Neuron (in vitro differentiated cells): ENCODE data around the gene TPBGL.

Source experiments
- H2AFZ ChIP-seq: one replicate; pipeline ENCODE4 v1.6.1; 2013; ENCODE audit warnings: low read depth, mild to moderate bottlenecking, inconsistent platforms, low read length, moderate library complexity
- H3K27me3 ChIP-seq: one replicate; pipeline ENCODE4 v1.6.1; 2013; ENCODE audit warnings: low read length; ENCODE audit not compliant: insufficient read depth
- H3K36me3 ChIP-seq: one replicate; pipeline ENCODE4 v1.6.1; 2013; ENCODE audit warnings: low read length; ENCODE audit not compliant: insufficient read depth
- H3K4me1 ChIP-seq: one replicate; pipeline ENCODE4 v1.6.1; 2013; ENCODE audit warnings: low read length; ENCODE audit not compliant: insufficient read depth
- H3K4me3 ChIP-seq: 2 replicates; pipeline ENCODE4 v1.5.1; 2013; ENCODE audit warnings: mild to moderate bottlenecking, low read length, moderate library complexity
- H3K9me3 ChIP-seq: one replicate; pipeline ENCODE4 v1.6.1; 2013; ENCODE audit warnings: low read length

The TPBGL gene

GRCh38 chr11:75201771-75202170 is 38.8 kb upstream of the TPBGL start:
- Histone ChIP-seq H3K36me3 (no peaks in the 10 kb centered on the region), H2AFZ (no peak overlapping the region), H3K9me3 (no peaks in the 10 kb centered on the region), H3K27me3 (no peaks in the 10 kb centered on the region), H3K4me1 (no peaks in the 10 kb centered on the region), H3K4me3 (no peak overlapping the region)

- no peaks in the 10 kb centered on the region for H3K27me3 ChIP-seq
- H3K4me3 ChIP-seq = no peak overlapping the region
- H2AFZ ChIP-seq = no peak overlapping the region
- H3K9me3 ChIP-seq = no peaks in the 10 kb centered on the region
- H3K36me3 ChIP-seq = no peaks in the 10 kb centered on the region
- no peaks in the 10 kb centered on the region for H3K4me1 ChIP-seq
These were observed 38.4 kb upstream of the TPBGL start for GRCh38 chr11:75202195-75202594.

- Histone ChIP-seq H3K36me3 (no peaks in the 10 kb centered on the region), H3K27me3 (no peaks in the 10 kb centered on the region), H3K4me3 (no peak overlapping the region), H2AFZ (no peak overlapping the region), H3K9me3 (no peaks in the 10 kb centered on the region), H3K4me1 (no peaks in the 10 kb centered on the region)
These were observed 37.4 kb upstream of the TPBGL start for GRCh38 chr11:75203138-75203537.

- Histone ChIP-seq H3K9me3 (no peaks in the 10 kb centered on the region), H3K36me3 (no peaks in the 10 kb centered on the region), H2AFZ (no peak overlapping the region), H3K4me3 (no peak overlapping the region), H3K27me3 (no peaks in the 10 kb centered on the region), H3K4me1 (no peaks in the 10 kb centered on the region)
These were observed 36.9 kb upstream of the TPBGL start for GRCh38 chr11:75203641-75204011.

- Histone ChIP-seq H3K27me3 (no peaks in the 10 kb centered on the region), H3K36me3 (no peaks in the 10 kb centered on the region), H3K9me3 (no peaks in the 10 kb centered on the region), H2AFZ (no peak overlapping the region), H3K4me3 (no peak overlapping the region), H3K4me1 (no peaks in the 10 kb centered on the region)
These were observed 36.4 kb upstream of the TPBGL start for GRCh38 chr11:75204012-75204674.

- no peaks in the 10 kb centered on the region for H3K36me3 ChIP-seq
- H3K9me3 ChIP-seq = no peaks in the 10 kb centered on the region
- no peaks in the 10 kb centered on the region for H3K27me3 ChIP-seq
- no peak overlapping the region for H3K4me3 ChIP-seq
- no peaks in the 10 kb centered on the region for H3K4me1 ChIP-seq
- no peak overlapping the region for H2AFZ ChIP-seq
These were observed 35.6 kb upstream of the TPBGL start for GRCh38 chr11:75204685-75205563.

- Histone ChIP-seq H3K4me3 (no peak overlapping the region), H2AFZ (no peak overlapping the region), H3K36me3 (no peaks in the 10 kb centered on the region), H3K9me3 (no peaks in the 10 kb centered on the region), H3K4me1 (no peaks in the 10 kb centered on the region), H3K27me3 (no peaks in the 10 kb centered on the region)
These were observed 35.0 kb upstream of the TPBGL start for GRCh38 chr11:75205564-75206020.

GRCh38 chr11:75208446-75208845 is 32.1 kb upstream of the TPBGL start:
- no peaks in the 10 kb centered on the region for H3K4me1 ChIP-seq
- H3K36me3 ChIP-seq = no peaks in the 10 kb centered on the region
- H2AFZ ChIP-seq = no peak overlapping the region
- no peaks in the 10 kb centered on the region for H3K27me3 ChIP-seq
- no peaks in the 10 kb centered on the region for H3K9me3 ChIP-seq
- H3K4me3 ChIP-seq = no peak overlapping the region

- H3K4me3 ChIP-seq = no peak overlapping the region
- H3K36me3 ChIP-seq = no peaks in the 10 kb centered on the region
- H3K27me3 ChIP-seq = no peaks in the 10 kb centered on the region
- H2AFZ ChIP-seq = no peak overlapping the region
- no peaks in the 10 kb centered on the region for H3K9me3 ChIP-seq
- H3K4me1 ChIP-seq = no peaks in the 10 kb centered on the region
These were observed 28.2 kb upstream of the TPBGL start for GRCh38 chr11:75212411-75212810.

- Histone ChIP-seq H3K36me3 (no peaks in the 10 kb centered on the region), H3K4me3 (no peak overlapping the region), H3K4me1 (no peaks in the 10 kb centered on the region), H2AFZ (no peak overlapping the region), H3K9me3 (no peaks in the 10 kb centered on the region), H3K27me3 (no peaks in the 10 kb centered on the region)
These were observed 26.2 kb upstream of the TPBGL start for GRCh38 chr11:75214411-75214821.

GRCh38 chr11:75214843-75215242 is 25.7 kb upstream of the TPBGL start:
- Histone ChIP-seq H3K4me3 (no peak overlapping the region), H2AFZ (no peak overlapping the region), H3K36me3 (no peaks in the 10 kb centered on the region), H3K9me3 (no peaks in the 10 kb centered on the region), H3K27me3 (no peaks in the 10 kb centered on the region), H3K4me1 (no peaks in the 10 kb centered on the region)

GRCh38 chr11:75219869-75220268 is 20.7 kb upstream of the TPBGL start:
- Histone ChIP-seq H3K27me3 (peaks cover 5% of the 10 kb centered on the region), H3K9me3 (no peaks in the 10 kb centered on the region), H3K4me3 (no peak overlapping the region), H3K36me3 (no peaks in the 10 kb centered on the region), H3K4me1 (no peaks in the 10 kb centered on the region), H2AFZ (no peak overlapping the region)

- Histone ChIP-seq H2AFZ (no peak overlapping the region), H3K36me3 (no peaks in the 10 kb centered on the region), H3K27me3 (peaks cover 5% of the 10 kb centered on the region), H3K4me3 (no peak overlapping the region), H3K4me1 (no peaks in the 10 kb centered on the region), H3K9me3 (no peaks in the 10 kb centered on the region)
These were observed 16.5 kb upstream of the TPBGL start for GRCh38 chr11:75223954-75224643.
